NCI-H1417 (cell line): ENCODE measurements around the gene FAM13B.
"Not testable (repeated sequence)": the region's sequence is repeated elsewhere in the genome, so short reads cannot be mapped to it uniquely, and the experiment has no call there.

Source experiments
- DNase-seq, 3 experiments: peaks; one replicate each; lab custom pipeline; 2025; lab: John Stamatoyannopoulos, UW

Gene FAM13B

GRCh38 chr5:138032572-138033385 lies at the start of gene FAM13B:
FAM13B (minus strand) TSS chr5:138033079; CDS start chr5:138019111, 13,968 bp downstream.
- peak; percentile 65 to 85 (median 84) for DNase-seq

GRCh38 chr5:138082033-138082432 lies 49.2 kb upstream of the FAM13B start:
- DNase-seq, result no peak

GRCh38 chr5:138078006-138078643 lies 45.2 kb upstream of the FAM13B start:
- no peak for DNase-seq

GRCh38 chr5:138077064-138077696 lies 44.3 kb upstream of the FAM13B start:
- DNase-seq, result peak; percentile 10 to 75 (median 71)

- not testable (repeated sequence) for DNase-seq
Observed at GRCh38 chr5:138070026-138070425, 37.1 kb upstream of the FAM13B start.

- peak; percentile 13 to 57 (median 54) for DNase-seq
Observed at GRCh38 chr5:138068742-138069600, 36.1 kb upstream of the FAM13B start.

GRCh38 chr5:138067945-138068344 lies 35.1 kb upstream of the FAM13B start:
- DNase-seq, result no peak

GRCh38 chr5:138065102-138065501 lies 32.2 kb upstream of the FAM13B start:
- no peak for DNase-seq

- no peak for DNase-seq
Observed at GRCh38 chr5:138064526-138064925, 31.6 kb upstream of the FAM13B start.

GRCh38 chr5:138054847-138055558 lies 22.1 kb upstream of the FAM13B start:
- no peak for DNase-seq

GRCh38 chr5:138054206-138054605 lies 21.3 kb upstream of the FAM13B start:
- no peak for DNase-seq

GRCh38 chr5:138053554-138053953 lies 20.7 kb upstream of the FAM13B start:
- no peak for DNase-seq

GRCh38 chr5:138052718-138053117 lies 19.8 kb upstream of the FAM13B start:
- not testable (repeated sequence) for DNase-seq

GRCh38 chr5:138051441-138052296 lies 18.8 kb upstream of the FAM13B start:
- no peak for DNase-seq

- not testable (repeated sequence) for DNase-seq
Observed at GRCh38 chr5:138045283-138045682, 12.4 kb upstream of the FAM13B start.

- DNase-seq, result no peak
Observed at GRCh38 chr5:138038826-138039225, 5.9 kb upstream of the FAM13B start.

- no peak for DNase-seq
Observed at GRCh38 chr5:138037907-138038633, 5.2 kb upstream of the FAM13B start.

- no peak for DNase-seq
Observed at GRCh38 chr5:138037271-138037670, 4.4 kb upstream of the FAM13B start.
